Activated CD8-positive, alpha-beta T cell treated with anti-CD3 and anti-CD28 coated beads, Interleukin-2, amount 10 ng/mL, durations not matched to agents 7 days and 5 days (primary cell): ENCODE measurements around the gene SLC25A10. TPM values are rescaled to one million over a fixed set of nuclear protein-coding genes. Genes with fewer than 3 reads are reported as not detected.
"Not testable (repeated sequence)": the region's sequence is repeated elsewhere in the genome, so short reads cannot be mapped to it uniquely, and the experiment has no call there.

Experiments used
- ATAC-seq: fragments of 150-1000 bp; cut with Tn5 transposase; one replicate; pipeline ENCODE4 v1.10.0; 2021; ENCODE audit warnings: moderate library complexity
- CTCF ChIA-PET: fragments of 350-600 bp; sonication (Branson Sonifier 250); formaldehyde crosslinking; loops from one replicate; lab custom pipeline; 2021; ENCODE audit warnings: antibody characterized with exemption; lab: Charles Lee
- POLR2A ChIA-PET: fragments of 350-600 bp; sonication (Branson Sonifier 250); formaldehyde crosslinking; loops from one replicate; lab custom pipeline; 2021; ENCODE audit warnings: antibody characterized with exemption; lab: Charles Lee
- DNase-seq: peaks from one replicate; pipeline ENCODE4 v3.0.0-alpha.2; 2020
- H3K27ac Mint-ChIP-seq: one replicate; pipeline ENCODE4 v1.8.0; 2021; ENCODE audit warnings: mild to moderate bottlenecking, mixed read lengths
- H3K27me3 Mint-ChIP-seq: one replicate; pipeline ENCODE4 v1.8.0; 2021; ENCODE audit warnings: low read depth, mixed read lengths
- H3K36me3 Mint-ChIP-seq: one replicate; pipeline ENCODE4 v1.8.0; 2021; ENCODE audit warnings: low read depth, mixed read lengths
- H3K4me1 Mint-ChIP-seq: one replicate; pipeline ENCODE4 v1.8.0; 2021; ENCODE audit warnings: low read depth, mixed read lengths
- H3K4me3 Mint-ChIP-seq: one replicate; pipeline ENCODE4 v1.8.0; 2021; ENCODE audit warnings: mild to moderate bottlenecking, mixed read lengths
- H3K9me3 Mint-ChIP-seq: one replicate; pipeline ENCODE4 v1.8.0; 2022; ENCODE audit warnings: mixed read lengths; ENCODE audit not compliant: insufficient read depth
- total RNA-seq, 2 experiments: library from RNA; stranded (reverse); gene quantifications; one replicate each; pipeline ENCODE4 v1.2.3, GENCODE V29; 2021

The SLC25A10 gene
- total RNA-seq, 2 experiments from 2014 or later, result 39.2 to 40.4 TPM

- ChIA-PET POLR2A (interaction anchor here (0.8 to 0.9 kb wide), 2 partner anchors 10 to 28 kb away, joined by 3 to 5 read pairs; partner anchors contain the start of gene MRPL12), CTCF (interaction anchor here (0.6 to 1.4 kb wide), 4 partner anchors 10 to 49 kb away, joined by 3 to 7 read pairs (median 4); partner anchors contain the start of gene MRPL12)
- H3K4me3 Mint-ChIP-seq, result not testable (repeated sequence)
Measured at GRCh38 chr17:81675515-81676221, 36.4 kb upstream of the SLC25A10 start.

GRCh38 chr17:81676906-81677305 is 35.2 kb upstream of the SLC25A10 start:
- ATAC-seq (no peak), DNase-seq (no peak)
- Mint-ChIP-seq H3K9me3 (no peaks in the 10 kb centered on the region), H3K27ac (no peak overlapping the region), H3K4me3 (no peak overlapping the region), H3K36me3 (peaks cover 25% of the 10 kb centered on the region), H3K27me3 (no peaks in the 10 kb centered on the region), H3K4me1 (peaks cover 10% of the 10 kb centered on the region)
- POLR2A ChIA-PET, result interaction anchor here (1.0 kb wide), 1 partner anchor 26 kb away, joined by 4 read pairs; the partner anchor contains the start of gene MRPL12
- CTCF ChIA-PET, result no interaction called here

More at GRCh38 chr17:81675515-81676221, 36.4 kb upstream of the SLC25A10 start:
- H3K27ac Mint-ChIP-seq, H3K27me3 Mint-ChIP-seq, H3K9me3 Mint-ChIP-seq, ATAC-seq, H3K4me1 Mint-ChIP-seq: not testable (repeated sequence)
- peak; percentile 46 for DNase-seq
- peaks cover 28% of the 10 kb centered on the region for H3K36me3 Mint-ChIP-seq

GRCh38 chr17:81680150-81680549 is 31.9 kb upstream of the SLC25A10 start:
- no peak overlapping the region for H3K27ac Mint-ChIP-seq
- POLR2A ChIA-PET, result interaction anchor here (1.0 kb wide), 1 partner anchor 22 kb away, joined by 3 read pairs; no protein-coding TSS in a partner anchor
- CTCF ChIA-PET, result no interaction called here

GRCh38 chr17:81681672-81682071 is 30.4 kb upstream of the SLC25A10 start:
- no peak for DNase-seq
- CTCF ChIA-PET, result no interaction called here
- Mint-ChIP-seq H3K4me1 (peaks cover 34% of the 10 kb centered on the region), H3K27me3 (no peaks in the 10 kb centered on the region), H3K36me3 (peaks cover 26% of the 10 kb centered on the region), H3K9me3 (no peaks in the 10 kb centered on the region), H3K4me3 (no peak overlapping the region), H3K27ac (no peak overlapping the region)
- POLR2A ChIA-PET, result interaction anchor here (4.7 kb wide), 1 partner anchor 22 kb away, joined by 50 read pairs; the partner anchor contains the start of gene MRPL12
- no peak for ATAC-seq

More at GRCh38 chr17:81680150-81680549, 31.9 kb upstream of the SLC25A10 start:
- Mint-ChIP-seq H3K4me1 (peaks cover 26% of the 10 kb centered on the region), H3K4me3 (no peak overlapping the region), H3K9me3 (no peaks in the 10 kb centered on the region), H3K36me3 (peaks cover 14% of the 10 kb centered on the region), H3K27me3 (no peaks in the 10 kb centered on the region)
- no peak for DNase-seq
- no peak for ATAC-seq

- H3K27ac Mint-ChIP-seq, result peak overlapping the region; percentile 83
- H3K4me3 Mint-ChIP-seq, result peak overlapping the region; percentile 88
- ChIA-PET POLR2A (interaction anchor here (0.6 to 4.7 kb wide), 7 partner anchors 9 to 24 kb away, joined by 3 to 50 read pairs (median 4); partner anchors contain the start of genes CCDC137, MRPL12 and OXLD1), CTCF (interaction anchor here (1.0 kb wide), 1 partner anchor 12 kb away, joined by 3 read pairs; no protein-coding TSS in a partner anchor)
- DNase-seq (no peak), ATAC-seq (no peak)
- H3K36me3 Mint-ChIP-seq, result peaks cover 35% of the 10 kb centered on the region
- H3K9me3 Mint-ChIP-seq, result no peaks in the 10 kb centered on the region
- peaks cover 34% of the 10 kb centered on the region for H3K4me1 Mint-ChIP-seq
- H3K27me3 Mint-ChIP-seq, result no peaks in the 10 kb centered on the region
Measured at GRCh38 chr17:81682565-81683207, 29.4 kb upstream of the SLC25A10 start.

GRCh38 chr17:81683208-81683583 is 28.9 kb upstream of the SLC25A10 start:
- ATAC-seq, result no peak
- CTCF ChIA-PET, result interaction anchor here (0.8 to 2.2 kb wide), 6 partner anchors 11 to 171 kb away, joined by 3 to 12 read pairs (median 3); partner anchors contain the start of gene MRPL12
- no peaks in the 10 kb centered on the region for H3K27me3 Mint-ChIP-seq
- peak overlapping the region; percentile 88 for H3K4me3 Mint-ChIP-seq
- H3K36me3 Mint-ChIP-seq, result peaks cover 35% of the 10 kb centered on the region
- H3K27ac Mint-ChIP-seq, result peak overlapping the region; percentile 83
- H3K4me1 Mint-ChIP-seq, result peaks cover 34% of the 10 kb centered on the region
- POLR2A ChIA-PET, result interaction anchor here (0.6 to 4.7 kb wide), 9 partner anchors 9 to 140 kb away, joined by 3 to 50 read pairs (median 4); partner anchors contain the start of genes CCDC137, MRPL12 and OXLD1
- no peaks in the 10 kb centered on the region for H3K9me3 Mint-ChIP-seq
- no peak for DNase-seq

GRCh38 chr17:81683584-81684441 is 28.3 kb upstream of the SLC25A10 start, which contains the start of the genes ARL16 and HGS:
Gene ARL16, minus strand, starts transcription at chr17:81683797. Its CDS starts 44 bp downstream, at chr17:81683753.
Gene HGS, plus strand, starts transcription at chr17:81684011. Its CDS starts 56 bp downstream, at chr17:81684067.
- peaks cover 41% of the 10 kb centered on the region for H3K36me3 Mint-ChIP-seq
- no peaks in the 10 kb centered on the region for H3K9me3 Mint-ChIP-seq

GRCh38 chr17:81684442-81684911 is 27.6 kb upstream of the SLC25A10 start:
- ATAC-seq, result no peak
- H3K4me1 Mint-ChIP-seq, result peaks cover 34% of the 10 kb centered on the region
- peaks cover 47% of the 10 kb centered on the region for H3K36me3 Mint-ChIP-seq
- H3K4me3 Mint-ChIP-seq, result peak overlapping the region; percentile 88
- H3K27ac Mint-ChIP-seq, result peak overlapping the region; percentile 77
- no peaks in the 10 kb centered on the region for H3K27me3 Mint-ChIP-seq
- POLR2A ChIA-PET, result interaction anchor here (1.2 to 4.7 kb wide), 4 partner anchors 9 to 27 kb away, joined by 4 to 50 read pairs (median 11); partner anchors contain the start of genes CCDC137, MRPL12 and OXLD1
- no peaks in the 10 kb centered on the region for H3K9me3 Mint-ChIP-seq
- CTCF ChIA-PET, result interaction anchor here (1.3 to 2.2 kb wide), 3 partner anchors 9 to 78 kb away, joined by 3 to 12 read pairs (median 3); partner anchors contain the start of gene MRPL12
- peak; percentile 33 for DNase-seq

More at GRCh38 chr17:81683584-81684441, 28.3 kb upstream of the SLC25A10 start, which contains the start of the genes ARL16 and HGS:
- DNase-seq (peak; percentile 98), ATAC-seq (peak; percentile 99)
- ChIA-PET POLR2A (interaction anchor here (0.6 to 4.7 kb wide), 10 partner anchors 10 to 141 kb away, joined by 3 to 50 read pairs (median 4); partner anchors contain the start of genes CCDC137, MRPL12 and OXLD1), CTCF (interaction anchor here (0.8 to 2.2 kb wide), 6 partner anchors 10 to 171 kb away, joined by 3 to 12 read pairs (median 3); partner anchors contain the start of gene MRPL12)
- H3K27ac Mint-ChIP-seq, result peak within 1 kb of the TSS; percentile 90
- peak within 1 kb of the TSS; percentile 88 for H3K4me3 Mint-ChIP-seq
- H3K4me1 Mint-ChIP-seq, result peaks cover 34% of the 10 kb centered on the region
- no peaks in the 10 kb centered on the region for H3K27me3 Mint-ChIP-seq

- H3K4me3 Mint-ChIP-seq, result peak overlapping the region; percentile 88
- ATAC-seq (no peak), DNase-seq (peak; percentile 42)
- peak overlapping the region; percentile 77 for H3K27ac Mint-ChIP-seq
- ChIA-PET CTCF (interaction anchor here (2.2 kb wide), 1 partner anchor 18 kb away, joined by 12 read pairs; the partner anchor contains the start of gene MRPL12), POLR2A (interaction anchor here (0.6 to 4.7 kb wide), 3 partner anchors 18 to 360 kb away, joined by 8 to 50 read pairs (median 18); partner anchors contain the start of genes CCDC137, MRPL12 and OXLD1)
- peaks cover 37% of the 10 kb centered on the region for H3K4me1 Mint-ChIP-seq
- H3K36me3 Mint-ChIP-seq, result peaks cover 53% of the 10 kb centered on the region
- no peaks in the 10 kb centered on the region for H3K27me3 Mint-ChIP-seq
- H3K9me3 Mint-ChIP-seq, result no peaks in the 10 kb centered on the region
Measured at GRCh38 chr17:81685108-81685507, 27.0 kb upstream of the SLC25A10 start.

GRCh38 chr17:81686614-81687013 is 25.5 kb upstream of the SLC25A10 start:
- Mint-ChIP-seq H3K9me3 (no peaks in the 10 kb centered on the region), H3K4me1 (peaks cover 34% of the 10 kb centered on the region), H3K27me3 (no peaks in the 10 kb centered on the region), H3K36me3 (peaks cover 55% of the 10 kb centered on the region), H3K27ac (no peak overlapping the region), H3K4me3 (no peak overlapping the region)
- ChIA-PET CTCF (no interaction called here), POLR2A (interaction anchor here (1.4 to 4.7 kb wide), 2 partner anchors 17 to 20 kb away, joined by 4 to 50 read pairs; partner anchors contain the start of genes CCDC137, MRPL12 and OXLD1)
- no peak for ATAC-seq
- DNase-seq, result no peak
